ENCODE measurements around the gene BBS2.

- no peak for TF ChIP-seq EZH2 (IDR thresholded peaks at IDR 0.05; ENCODE audit: borderline replicate concordance)
- no peak for TF ChIP-seq CTCF (IDR thresholded peaks at IDR 0.05; ENCODE audit: poor library complexity)
Observed at GRCh38 chr16:56460101-56460500, 59.7 kb downstream of the BBS2 start.

All from hepatocyte (in vitro differentiated cells).